Hepatocyte (in vitro differentiated cells): Measurements from ENCODE around the gene TECPR1. TPM values are rescaled to one million over a fixed set of nuclear protein-coding genes. Genes with fewer than 3 reads are reported as not detected.

Experiments
- DNase-seq: peaks from one replicate; pipeline ENCODE4 v3.0.0-alpha.2; 2016; ENCODE audit warnings: low spot score
- H2AFZ ChIP-seq: fragments of 200-600 bp; sonication (generic); 2 replicates; pipeline ENCODE4 v1.6.0; 2016; ENCODE audit warnings: antibody characterized with exemption, mild to moderate bottlenecking
- H3K27ac ChIP-seq: fragments of 200-600 bp; sonication (generic); 2 replicates; pipeline ENCODE4 v1.5.1; 2016; ENCODE audit warnings: mild to moderate bottlenecking
- H3K27me3 ChIP-seq: fragments of 200-600 bp; sonication (generic); 2 replicates; pipeline ENCODE4 v1.6.1; 2016
- H3K36me3 ChIP-seq: fragments of 200-600 bp; sonication (generic); replicated peaks from 2 replicates; pipeline ENCODE4 v1.5.1; 2016; ENCODE audit warnings: low read depth; ENCODE audit not compliant: insufficient read depth
- H3K4me1 ChIP-seq: fragments of 200-600 bp; sonication (generic); 2 replicates; pipeline ENCODE4 v1.5.1; 2016; ENCODE audit warnings: mild to moderate bottlenecking, moderate library complexity; ENCODE audit not compliant: insufficient read depth
- H3K4me2 ChIP-seq: fragments of 200-600 bp; sonication (generic); 2 replicates; pipeline ENCODE4 v1.6.0; 2016
- H3K4me3 ChIP-seq: fragments of 200-600 bp; sonication (generic); 2 replicates; pipeline ENCODE4 v1.5.1; 2016; ENCODE audit warnings: mild to moderate bottlenecking
- H3K79me2 ChIP-seq: fragments of 200-600 bp; sonication (generic); 2 replicates; pipeline ENCODE4 v1.6.0; 2017; ENCODE audit warnings: mild to moderate bottlenecking
- H3K9me2 ChIP-seq: fragments of 200-600 bp; sonication (generic); replicated peaks from 2 replicates; pipeline ENCODE4 v1.6.0; 2017; ENCODE audit warnings: mild to moderate bottlenecking; ENCODE audit not compliant: insufficient read depth
- H3K9me3 ChIP-seq: fragments of 200-600 bp; sonication (generic); 2 replicates; pipeline ENCODE4 v1.5.1; 2016; ENCODE audit warnings: low read depth, mild to moderate bottlenecking
- H4K20me1 ChIP-seq: fragments of 200-600 bp; sonication (generic); 2 replicates; pipeline ENCODE4 v1.6.0; 2016; ENCODE audit warnings: mild to moderate bottlenecking; ENCODE audit not compliant: insufficient read depth, poor library complexity, severe bottlenecking
- CTCF ChIP-seq: fragments of 200-600 bp; sonication (generic); IDR thresholded peaks from 2 replicates; pipeline ENCODE4 v1.5.1; 2016; ENCODE audit warnings: antibody characterized with exemption, mild to moderate bottlenecking; ENCODE audit not compliant: poor library complexity
- EZH2 ChIP-seq: fragments of 200-600 bp; sonication (generic); IDR thresholded peaks from 2 replicates; pipeline ENCODE4 v1.6.1; 2016; ENCODE audit warnings: antibody characterized with exemption, mild to moderate bottlenecking, borderline replicate concordance
- EZH2phosphoT487 ChIP-seq: fragments of 200-600 bp; sonication (generic); IDR thresholded peaks from one replicate; pipeline ENCODE4 v1.6.1; 2018; ENCODE audit warnings: antibody characterized with exemption, mild to moderate bottlenecking, low read depth, moderate library complexity; ENCODE audit not compliant: unreplicated experiment, severe bottlenecking
- WGBS: methylation state at CpG from one replicate; pipeline ENCODE4 v1.1.6; 2016; ENCODE audit warnings: low lambda C conversion rate; ENCODE audit errors: missing lambda C conversion rate; 5-methylcytosine and 5-hydroxymethylcytosine counted together
- polyA plus RNA-seq: library from polyadenylated mRNA; unstranded; fragments of >200 nt; fragmentation: Nextera tagmentation; extraction: Ambion mirVana; gene quantifications from 2 replicates; pipeline ENCODE4 v1.2.1, GENCODE V29; 2016
- total RNA-seq: library from RNA; depleted of rRNA; stranded (reverse); fragments of >200 nt; gene quantifications from 2 replicates; pipeline ENCODE4 v1.2.3, GENCODE V29; 2014

Gene TECPR1
- total and polyA plus RNA-seq, 2 experiments from 2014 or later = 9.8 to 10.7 TPM

- TF ChIP-seq CTCF = no peak
- no peak for TF ChIP-seq EZH2phosphoT487
- TF ChIP-seq EZH2 = no peak
- no peaks in the 10 kb centered on the region for H3K79me2 ChIP-seq
- H3K27ac ChIP-seq = no peak overlapping the region
- no peak for DNase-seq
- no peaks in the 10 kb centered on the region for H4K20me1 ChIP-seq
- H3K4me1 ChIP-seq = no peaks in the 10 kb centered on the region
- H3K9me3 ChIP-seq = no peaks in the 10 kb centered on the region
- no peaks in the 10 kb centered on the region for H3K36me3 ChIP-seq
- no peak overlapping the region for H3K4me3 ChIP-seq
- H2AFZ ChIP-seq = no peak overlapping the region
- H3K4me2 ChIP-seq = no peak overlapping the region
- no peaks in the 10 kb centered on the region for H3K9me2 ChIP-seq
- WGBS = 96% methylated on average over 12 of the region's 30 CpGs
- no peaks in the 10 kb centered on the region for H3K27me3 ChIP-seq
Observed at GRCh38 chr7:98230746-98231471, 21.1 kb downstream of the TECPR1 start.

GRCh38 chr7:98229991-98230745 lies 21.9 kb downstream of the TECPR1 start:
- WGBS = 86% methylated on average over 17 of the region's 17 CpGs
- Histone ChIP-seq H2AFZ (no peak overlapping the region), H4K20me1 (no peaks in the 10 kb centered on the region), H3K4me3 (no peak overlapping the region), H3K27me3 (no peaks in the 10 kb centered on the region), H3K9me3 (no peaks in the 10 kb centered on the region), H3K79me2 (no peaks in the 10 kb centered on the region), H3K4me2 (no peak overlapping the region), H3K36me3 (no peaks in the 10 kb centered on the region), H3K27ac (no peak overlapping the region), H3K4me1 (no peaks in the 10 kb centered on the region), H3K9me2 (no peaks in the 10 kb centered on the region)
- no peak for DNase-seq
- TF ChIP-seq EZH2phosphoT487 (no peak), EZH2 (no peak), CTCF (no peak)

- Histone ChIP-seq H3K9me3 (no peaks in the 10 kb centered on the region), H3K79me2 (no peaks in the 10 kb centered on the region), H3K9me2 (no peaks in the 10 kb centered on the region), H3K27ac (no peak overlapping the region), H3K4me1 (no peaks in the 10 kb centered on the region), H3K4me2 (no peak overlapping the region), H3K36me3 (no peaks in the 10 kb centered on the region), H3K27me3 (no peaks in the 10 kb centered on the region), H2AFZ (no peak overlapping the region), H3K4me3 (no peak overlapping the region), H4K20me1 (no peaks in the 10 kb centered on the region)
- TF ChIP-seq EZH2phosphoT487 = no peak
- TF ChIP-seq EZH2 = no peak
- no peak for TF ChIP-seq CTCF
- DNase-seq = no peak
- WGBS = 93% methylated on average over 10 of the region's 11 CpGs
Observed at GRCh38 chr7:98229441-98229840, 22.6 kb downstream of the TECPR1 start.
